ENCODE data around the gene CASP4. TPM values are rescaled to one million over a fixed set of nuclear protein-coding genes. Genes with fewer than 3 reads are reported as not detected.

Gene CASP4
- total and polyA plus RNA-seq, 9 of the 15 experiments (the other 6 are each of a cell fraction or from before 2014, with no cell fraction given): 0.15 to 0.42 (median 0.27) TPM; not detected in 1

GRCh38 chr11:104893876-104894275 is 74.5 kb downstream of the CASP4 start (continued):
- TF ChIP-seq REST (IDR thresholded peaks at IDR 0.05; ENCODE audit: borderline replicate concordance) (no peak), REST (CRISPR knock-in tag; IDR thresholded peaks at IDR 0.05; ENCODE audit: low read depth) (no peak), ZNF124 (CRISPR knock-in tag; IDR thresholded peaks at IDR 0.05) (no peak), FOXP1 (CRISPR knock-in tag; IDR thresholded peaks at IDR 0.05) (no peak), ZBTB8A (IDR thresholded peaks at IDR 0.05; ENCODE audit: partially characterized antibody) (no peak), ZNF354B (CRISPR knock-in tag; IDR thresholded peaks at IDR 0.05) (no peak)

Other genes starting within 250 kb of the CASP4 start
- not detected in 2 replicates for gene CASP12, start 70.1 kb downstream of the CASP4 start, total RNA-seq (2014; rRNA removed)
- gene CASP12, start 70.1 kb downstream of the CASP4 start, total RNA-seq (2014; rRNA removed; fragmentation: Illumina TruSeq; extraction: Trizol): not detected in 2 replicates
- gene CASP12, start 70.1 kb downstream of the CASP4 start, total RNA-seq (2015; rRNA removed; fragmentation: Illumina TruSeq; extraction: Trizol): not detected in 2 replicates
- gene CASP12, start 70.1 kb downstream of the CASP4 start, total RNA-seq (2021): not detected in 2 replicates
- not detected in 2 replicates for gene CASP12, start 70.1 kb downstream of the CASP4 start, polyA plus RNA-seq (2011; rRNA removed)
- gene CASP12, start 70.1 kb downstream of the CASP4 start, polyA plus RNA-seq (2014; fragmentation: Illumina TruSeq; extraction: Trizol): not detected in 2 replicates
- not detected for gene CASP12, start 70.1 kb downstream of the CASP4 start, polyA plus RNA-seq (2014; fragmentation: Nextera tagmentation; extraction: Ambion mirVana)
- not detected in 2 replicates for gene CASP12, start 70.1 kb downstream of the CASP4 start, polyA plus RNA-seq (2014; rRNA removed)
- not detected in 2 replicates for gene CASP5, start 54.6 kb upstream of the CASP4 start, total RNA-seq (2014; rRNA removed)
- gene CASP5, start 54.6 kb upstream of the CASP4 start, total RNA-seq (2014; rRNA removed; fragmentation: Illumina TruSeq; extraction: Trizol): not detected in 2 replicates
- gene CASP5, start 54.6 kb upstream of the CASP4 start, total RNA-seq (2015; rRNA removed; fragmentation: Illumina TruSeq; extraction: Trizol): not detected in 2 replicates
- not detected in 2 replicates for gene CASP5, start 54.6 kb upstream of the CASP4 start, total RNA-seq (2021)
- gene CASP5, start 54.6 kb upstream of the CASP4 start, polyA plus RNA-seq (2011; rRNA removed): not detected in 2 replicates
- gene CASP5, start 54.6 kb upstream of the CASP4 start, polyA plus RNA-seq (2014; fragmentation: Illumina TruSeq; extraction: Trizol): not detected in 2 replicates
- gene CASP5, start 54.6 kb upstream of the CASP4 start, polyA plus RNA-seq (2014; fragmentation: Nextera tagmentation; extraction: Ambion mirVana): not detected
- not detected in 2 replicates for gene CASP5, start 54.6 kb upstream of the CASP4 start, polyA plus RNA-seq (2014; rRNA removed)
- not detected in 2 replicates for gene CASP1, start 66.6 kb upstream of the CASP4 start, total RNA-seq (2014; rRNA removed)
- not detected in 2 replicates for gene CASP1, start 66.6 kb upstream of the CASP4 start, total RNA-seq (2014; rRNA removed; fragmentation: Illumina TruSeq; extraction: Trizol)
- gene CASP1, start 66.6 kb upstream of the CASP4 start, total RNA-seq (2015; rRNA removed; fragmentation: Illumina TruSeq; extraction: Trizol): not detected in 2 replicates
- gene CASP1, start 66.6 kb upstream of the CASP4 start, total RNA-seq (2021): not detected in 2 replicates
- gene CASP1, start 66.6 kb upstream of the CASP4 start, polyA plus RNA-seq (2011; rRNA removed): not detected in 2 replicates
- not detected in 2 replicates for gene CASP1, start 66.6 kb upstream of the CASP4 start, polyA plus RNA-seq (2014; fragmentation: Illumina TruSeq; extraction: Trizol)
- gene CASP1, start 66.6 kb upstream of the CASP4 start, polyA plus RNA-seq (2014; fragmentation: Nextera tagmentation; extraction: Ambion mirVana): not detected
- not detected in 2 replicates for gene CASP1, start 66.6 kb upstream of the CASP4 start, polyA plus RNA-seq (2014; rRNA removed)
- not detected in 2 replicates for gene CARD16, start 76.8 kb upstream of the CASP4 start, total RNA-seq (2014; rRNA removed)
- not detected in 2 replicates for gene CARD16, start 76.8 kb upstream of the CASP4 start, total RNA-seq (2014; rRNA removed; fragmentation: Illumina TruSeq; extraction: Trizol)
- not detected in 2 replicates for gene CARD16, start 76.8 kb upstream of the CASP4 start, total RNA-seq (2015; rRNA removed; fragmentation: Illumina TruSeq; extraction: Trizol)
- 0.31 TPM in 1 of 2 replicates, not detected in the other for gene CARD16, start 76.8 kb upstream of the CASP4 start, total RNA-seq (2021)
- gene CARD16, start 76.8 kb upstream of the CASP4 start, polyA plus RNA-seq (2011; rRNA removed): not detected in 2 replicates
- not detected in 2 replicates for gene CARD16, start 76.8 kb upstream of the CASP4 start, polyA plus RNA-seq (2014; fragmentation: Illumina TruSeq; extraction: Trizol)
- gene CARD16, start 76.8 kb upstream of the CASP4 start, polyA plus RNA-seq (2014; fragmentation: Nextera tagmentation; extraction: Ambion mirVana): not detected
- gene CARD16, start 76.8 kb upstream of the CASP4 start, polyA plus RNA-seq (2014; rRNA removed): not detected in 2 replicates
- 3.5 and 4.9 TPM in 2 replicates for gene CARD18, start 171.2 kb upstream of the CASP4 start, total RNA-seq (2014; rRNA removed)
- 3.0 and 4.2 TPM in 2 replicates for gene CARD18, start 171.2 kb upstream of the CASP4 start, total RNA-seq (2014; rRNA removed; fragmentation: Illumina TruSeq; extraction: Trizol)
- gene CARD18, start 171.2 kb upstream of the CASP4 start, total RNA-seq (2015; rRNA removed; fragmentation: Illumina TruSeq; extraction: Trizol): 4.3 and 4.7 TPM in 2 replicates
- gene CARD18, start 171.2 kb upstream of the CASP4 start, total RNA-seq (2021): 3.2 and 3.5 TPM in 2 replicates
- gene CARD18, start 171.2 kb upstream of the CASP4 start, polyA plus RNA-seq (2011; rRNA removed): 2.4 and 3.1 TPM in 2 replicates
- gene CARD18, start 171.2 kb upstream of the CASP4 start, polyA plus RNA-seq (2014; fragmentation: Illumina TruSeq; extraction: Trizol): 1.5 and 1.6 TPM in 2 replicates
- 1 to 10 TPM; 1.5 to 1.9 TPM for gene CARD18, start 171.2 kb upstream of the CASP4 start, polyA plus RNA-seq (2014; fragmentation: Nextera tagmentation; extraction: Ambion mirVana)
- gene CARD18, start 171.2 kb upstream of the CASP4 start, polyA plus RNA-seq (2014; rRNA removed): 2.9 TPM in 2 replicates

Measured in K562 (cell line).